AG09309 (cell line): ENCODE measurements around the gene HMX3.

Experiments
- DNase-seq: peaks from one replicate; pipeline ENCODE4 v3.0.0-alpha.2; 2010; ENCODE audit warnings: low read depth
- H3K4me3 ChIP-seq: 2 replicates; pipeline ENCODE4 v1.5.1; 2011; ENCODE audit warnings: mild to moderate bottlenecking, low read depth, low read length, moderate library complexity; ENCODE audit not compliant: control insufficient read depth
- TF ChIP-seq, protein P1 (sequence below): IDR thresholded peaks from 2 replicates; pipeline ENCODE4 v1.5.1; 2011; ENCODE audit warnings: mild to moderate bottlenecking, low read depth, low read length, inconsistent platforms; ENCODE audit not compliant: insufficient read depth, control insufficient read depth; ENCODE audit errors: missing control alignments

The HMX3 gene

GRCh38 chr10:123139521-123140163, 3.9 kb downstream of the HMX3 start:
- no peak overlapping the region for H3K4me3 ChIP-seq
- no peak for DNase-seq

DNA sequence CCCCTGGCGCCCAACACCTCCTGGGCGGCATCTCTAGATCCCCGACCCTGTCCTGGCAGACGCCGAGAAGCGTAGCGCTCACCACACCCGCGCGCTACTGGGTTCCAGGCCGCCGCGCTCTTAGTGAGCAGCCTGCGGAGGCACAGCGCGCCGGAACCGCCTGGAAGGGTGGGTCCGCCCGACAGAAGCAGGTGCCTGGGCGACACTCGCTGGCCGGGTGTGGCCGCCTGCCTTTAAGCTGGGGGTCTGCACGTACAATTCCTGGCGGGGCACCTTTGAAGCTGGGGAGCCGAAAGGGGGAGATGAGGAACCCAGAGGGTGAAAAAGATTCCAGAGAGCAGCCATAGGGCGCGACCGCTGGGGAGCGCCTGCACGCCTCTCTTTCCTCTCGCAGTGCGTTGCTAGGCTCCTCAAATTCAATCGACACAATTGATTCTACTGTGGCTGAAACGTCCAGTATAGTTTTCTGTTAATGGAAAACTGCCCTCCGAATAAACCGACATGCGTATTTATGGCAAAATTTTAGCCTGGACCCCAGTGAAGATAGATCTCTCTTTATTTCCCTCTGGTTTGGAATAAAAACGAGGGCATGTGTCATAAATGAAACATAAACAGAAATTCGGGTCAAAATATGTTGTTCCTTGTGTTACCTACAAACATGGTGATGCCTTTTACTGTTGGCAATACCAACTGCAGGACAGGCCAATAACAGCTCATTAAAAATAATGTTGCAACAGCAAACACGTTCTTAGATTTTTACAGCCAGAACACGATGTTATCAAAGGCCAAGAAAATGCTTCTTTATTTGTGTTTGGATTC, 4.6 kb downstream of the HMX3 start:
- H3K4me3 ChIP-seq, result no peak overlapping the region
- TF ChIP-seq, protein P1, sequence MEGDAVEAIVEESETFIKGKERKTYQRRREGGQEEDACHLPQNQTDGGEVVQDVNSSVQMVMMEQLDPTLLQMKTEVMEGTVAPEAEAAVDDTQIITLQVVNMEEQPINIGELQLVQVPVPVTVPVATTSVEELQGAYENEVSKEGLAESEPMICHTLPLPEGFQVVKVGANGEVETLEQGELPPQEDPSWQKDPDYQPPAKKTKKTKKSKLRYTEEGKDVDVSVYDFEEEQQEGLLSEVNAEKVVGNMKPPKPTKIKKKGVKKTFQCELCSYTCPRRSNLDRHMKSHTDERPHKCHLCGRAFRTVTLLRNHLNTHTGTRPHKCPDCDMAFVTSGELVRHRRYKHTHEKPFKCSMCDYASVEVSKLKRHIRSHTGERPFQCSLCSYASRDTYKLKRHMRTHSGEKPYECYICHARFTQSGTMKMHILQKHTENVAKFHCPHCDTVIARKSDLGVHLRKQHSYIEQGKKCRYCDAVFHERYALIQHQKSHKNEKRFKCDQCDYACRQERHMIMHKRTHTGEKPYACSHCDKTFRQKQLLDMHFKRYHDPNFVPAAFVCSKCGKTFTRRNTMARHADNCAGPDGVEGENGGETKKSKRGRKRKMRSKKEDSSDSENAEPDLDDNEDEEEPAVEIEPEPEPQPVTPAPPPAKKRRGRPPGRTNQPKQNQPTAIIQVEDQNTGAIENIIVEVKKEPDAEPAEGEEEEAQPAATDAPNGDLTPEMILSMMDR, result no peak
- DNase-seq, result no peak

More at GRCh38 chr10:123139521-123140163, 3.9 kb downstream of the HMX3 start:
- TF ChIP-seq, protein P1, result no peak

DNA sequence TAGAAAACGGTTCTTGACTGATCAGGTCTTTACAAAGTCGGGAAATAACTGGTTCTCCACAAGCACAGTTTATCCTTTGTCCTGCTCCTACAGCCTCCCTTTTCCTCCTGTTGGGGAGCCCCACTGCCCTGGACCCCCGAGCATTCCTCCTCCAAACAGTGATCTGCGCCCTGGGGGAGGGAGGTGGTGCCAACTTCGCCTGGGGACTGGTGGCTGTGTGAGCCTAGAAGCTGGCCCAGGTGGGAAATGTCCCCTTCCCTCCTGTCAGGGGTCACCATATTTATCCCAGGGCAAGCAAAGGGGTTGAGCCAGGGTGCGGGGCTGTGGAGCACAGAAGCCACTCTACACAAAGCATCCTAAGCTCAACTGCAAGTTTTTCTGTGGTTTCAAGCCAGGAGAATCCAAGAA, 5.2 kb downstream of the HMX3 start:
- TF ChIP-seq, protein P1, result no peak
- DNase-seq, result no peak

GRCh38 chr10:123141791-123142700, 6.3 kb downstream of the HMX3 start:
- H3K4me3 ChIP-seq, result no peak overlapping the region
- TF ChIP-seq, protein P1, result no peak
- DNase-seq, result no peak

More for the DNA sequence above, 5.2 kb downstream of the HMX3 start:
- H3K4me3 ChIP-seq, result no peak overlapping the region

GRCh38 chr10:123142701-123143161, 7.0 kb downstream of the HMX3 start:
- H3K4me3 ChIP-seq, result no peak overlapping the region
- TF ChIP-seq, protein P1, result no peak
- no peak for DNase-seq
